Sigmoid colon (tissue), 7 donors: Measurements from ENCODE around the gene SCAP. TPM values are rescaled to one million over a fixed set of nuclear protein-coding genes. Genes with fewer than 3 reads are reported as not detected.

Source experiments
- DNase-seq: peaks from one replicate; pipeline ENCODE4 v3.0.0-alpha.2; 2019
- H3K27ac ChIP-seq, 4 donors: fragments of 200-600 bp; sonication (generic); one replicate each; pipeline ENCODE4 v1.5.1; 2016 to 2019; ENCODE audit warnings: mild to moderate bottlenecking in 1 of 4
- H3K27me3 ChIP-seq, 3 donors: fragments of 200-600 bp; sonication (generic); one replicate each; pipeline ENCODE4 v1.5.1; 2019; ENCODE audit warnings: mild to moderate bottlenecking in 1 of 3
- H3K36me3 ChIP-seq, 4 donors: fragments of 200-600 bp; sonication (generic); one replicate each; pipeline ENCODE4 v1.5.1; 2016 to 2019
- H3K4me1 ChIP-seq, 4 donors: fragments of 200-600 bp; sonication (generic); one replicate each; pipeline ENCODE4 v1.5.1; 2017 to 2019
- H3K4me3 ChIP-seq, 4 donors: fragments of 200-600 bp; sonication (generic); one replicate each; pipeline ENCODE4 v1.5.1; 2017 to 2019; ENCODE audit warnings: mild to moderate bottlenecking in 2 of 4, moderate library complexity in 1 of 4
- H3K9me3 ChIP-seq, 4 donors: fragments of 200-600 bp in 3 of 4; sonication (generic) in 3 of 4; one replicate each; pipeline versions ENCODE4 v1.5.1 to v1.6.1; 2013 to 2019
- EP300 ChIP-seq, 4 donors: sonication (generic); formaldehyde crosslinking; IDR thresholded peaks; one replicate each; pipeline ENCODE4 v1.6.1; 2017; ENCODE audit warnings: antibody characterized with exemption in 4 of 4
- POLR2A ChIP-seq, 2 donors: fragments of 450-650 bp; IDR thresholded peaks; one replicate each; pipeline ENCODE4 v1.6.1; 2016; ENCODE audit warnings: antibody characterized with exemption in 2 of 2, mild to moderate bottlenecking in 2 of 2, moderate library complexity in 2 of 2
- POLR2AphosphoS5 ChIP-seq, 4 donors: sonication (generic); formaldehyde crosslinking; IDR thresholded peaks; one replicate each; pipeline ENCODE4 v1.6.1; 2017; ENCODE audit warnings: antibody characterized with exemption in 4 of 4
- WGBS, 2 donors: extraction: QIAGEN DNeasy Blood & Tissue Kit; methylation state at CpG; one replicate each; pipeline ENCODE4 v1.1.7; 2013; 5-methylcytosine and 5-hydroxymethylcytosine counted together
- intact Hi-C: fragments of 100-400 bp; cut with DNase I; formaldehyde crosslinking; loops from one replicate; pipeline ENCODE4 v1.15.1; 2023
- polyA plus RNA-seq, 3 donors: library from polyadenylated mRNA; stranded (reverse); fragments of 200-250 nt; gene quantifications; one replicate each; pipeline ENCODE4 v1.2.3, GENCODE V29; 2013
- total RNA-seq, 4 donors: library from RNA; depleted of rRNA; stranded (reverse); fragments of >200 nt; gene quantifications; one replicate each; pipeline ENCODE4 v1.1.0, GENCODE V29; 2016
- TF ChIP-seq, protein P1 (sequence below), 4 experiments: fragments of 450-650 bp in 3 of 4; fragments of 200-600 bp in 1 of 4; IDR thresholded peaks; one replicate each; pipeline ENCODE4 v1.5.1; 2016 to 2019; ENCODE audit warnings: antibody characterized with exemption in 4 of 4, mild to moderate bottlenecking in 3 of 4, moderate library complexity in 2 of 4
- donor health status: healthy with polysubstance abuse.
- donor health status: Bipolar disorder and iron deficiency.
- donor health status: healthy.

SCAP gene
- total and polyA plus RNA-seq, 7 donors, result 10.8 to 81.0 (median 52.3) TPM

DNA sequence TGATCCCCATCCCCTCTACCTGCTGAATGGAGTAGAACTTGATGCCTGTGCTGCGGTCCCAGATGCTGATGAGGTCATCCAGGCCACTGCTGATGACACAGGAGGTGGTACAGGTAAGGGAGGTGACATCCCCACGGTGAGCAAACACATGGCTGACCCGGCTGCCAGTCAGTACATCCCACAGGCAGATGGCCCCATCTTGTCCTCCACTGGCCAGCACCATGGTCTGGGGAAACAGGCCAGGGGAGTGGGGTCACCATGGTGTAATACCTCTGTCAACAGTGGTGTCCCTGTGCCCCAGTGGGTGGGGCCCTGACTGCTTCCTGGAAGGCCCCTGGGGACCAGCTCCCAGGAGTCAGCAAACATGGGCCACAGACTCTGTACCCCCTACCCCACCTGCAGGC lies 61.6 kb downstream of the SCAP start:
- TF ChIP-seq EP300 (IDR thresholded peaks at IDR 0.05) (no peak), POLR2A (IDR thresholded peaks at IDR 0.05) (no peak), POLR2AphosphoS5 (IDR thresholded peaks at IDR 0.05) (no peak)
- TF ChIP-seq, protein P1, sequence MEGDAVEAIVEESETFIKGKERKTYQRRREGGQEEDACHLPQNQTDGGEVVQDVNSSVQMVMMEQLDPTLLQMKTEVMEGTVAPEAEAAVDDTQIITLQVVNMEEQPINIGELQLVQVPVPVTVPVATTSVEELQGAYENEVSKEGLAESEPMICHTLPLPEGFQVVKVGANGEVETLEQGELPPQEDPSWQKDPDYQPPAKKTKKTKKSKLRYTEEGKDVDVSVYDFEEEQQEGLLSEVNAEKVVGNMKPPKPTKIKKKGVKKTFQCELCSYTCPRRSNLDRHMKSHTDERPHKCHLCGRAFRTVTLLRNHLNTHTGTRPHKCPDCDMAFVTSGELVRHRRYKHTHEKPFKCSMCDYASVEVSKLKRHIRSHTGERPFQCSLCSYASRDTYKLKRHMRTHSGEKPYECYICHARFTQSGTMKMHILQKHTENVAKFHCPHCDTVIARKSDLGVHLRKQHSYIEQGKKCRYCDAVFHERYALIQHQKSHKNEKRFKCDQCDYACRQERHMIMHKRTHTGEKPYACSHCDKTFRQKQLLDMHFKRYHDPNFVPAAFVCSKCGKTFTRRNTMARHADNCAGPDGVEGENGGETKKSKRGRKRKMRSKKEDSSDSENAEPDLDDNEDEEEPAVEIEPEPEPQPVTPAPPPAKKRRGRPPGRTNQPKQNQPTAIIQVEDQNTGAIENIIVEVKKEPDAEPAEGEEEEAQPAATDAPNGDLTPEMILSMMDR (IDR thresholded peaks at IDR 0.05), result no peak
- Histone ChIP-seq H3K9me3 (no peaks in the 10 kb centered on the region), H3K4me1 (no peaks in the 10 kb centered on the region), H3K27me3 (no peaks in the 10 kb centered on the region), H3K36me3 (peaks cover 18 to 93% (median 65%) of the 10 kb centered on the region in 4 donors), H3K4me3 (no peak overlapping the region), H3K27ac (no peak overlapping the region)
- WGBS, 2 donors, result 79 to 82% methylated on average over 3 of the region's 3 CpGs
- DNase-seq, result peak; percentile 64
- intact Hi-C loops, result loop anchor here (10.0 kb wide), 1 partner anchor 391 kb away; the partner anchor contains the start of gene DHX30

DNA sequence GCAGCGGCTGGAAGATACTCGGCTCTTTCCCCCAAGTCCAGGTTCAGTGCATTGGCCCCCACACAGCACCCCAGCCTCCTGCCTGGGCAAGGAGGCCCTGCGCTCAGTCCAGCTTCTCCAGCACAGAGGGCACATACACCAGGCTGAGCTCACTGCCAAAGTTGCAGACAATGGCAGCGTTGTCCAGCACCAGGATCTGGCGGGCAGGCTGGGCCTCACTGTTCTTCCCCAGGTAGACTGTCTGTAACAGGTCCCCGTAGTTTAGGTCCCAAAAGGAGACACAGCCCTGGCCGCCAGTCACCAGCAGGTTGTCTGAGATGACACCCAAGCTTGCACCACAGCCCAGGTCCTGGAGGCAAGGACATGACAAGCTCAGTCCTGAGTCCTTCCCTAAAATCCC lies 62.0 kb downstream of the SCAP start:
- Histone ChIP-seq H3K36me3 (peaks cover 14 to 93% (median 67%) of the 10 kb centered on the region in 4 donors), H3K4me3 (no peak overlapping the region), H3K27me3 (no peaks in the 10 kb centered on the region), H3K4me1 (no peaks in the 10 kb centered on the region), H3K27ac (no peak overlapping the region), H3K9me3 (no peaks in the 10 kb centered on the region)
- WGBS, 2 donors, result 92 to 93% methylated on average over 7 of the region's 7 CpGs
- DNase-seq, result no peak
- no peak for TF ChIP-seq POLR2AphosphoS5 (IDR thresholded peaks at IDR 0.05)
- TF ChIP-seq, protein P1 (IDR thresholded peaks at IDR 0.05), result no peak
- TF ChIP-seq EP300 (IDR thresholded peaks at IDR 0.05), result no peak
- no peak for TF ChIP-seq POLR2A (IDR thresholded peaks at IDR 0.05)
- intact Hi-C loops, result loop anchor here (10.0 kb wide), 1 partner anchor 391 kb away; the partner anchor contains the start of gene DHX30

GRCh38 chr3:47412842-47413520 lies 62.8 kb downstream of the SCAP start:
- H3K9me3 ChIP-seq, result no peaks in the 10 kb centered on the region
- H3K27me3 ChIP-seq, result no peaks in the 10 kb centered on the region
- WGBS, 2 donors, result 77 to 79% methylated on average over 12 of the region's 12 CpGs

GRCh38 chr3:47412453-47412756 lies 63.3 kb downstream of the SCAP start:
- TF ChIP-seq EP300 (IDR thresholded peaks at IDR 0.05) (no peak), POLR2AphosphoS5 (IDR thresholded peaks at IDR 0.05) (no peak), POLR2A (IDR thresholded peaks at IDR 0.05) (no peak)
- TF ChIP-seq, protein P1 (IDR thresholded peaks at IDR 0.05), result no peak
- 90 to 91% methylated on average over 5 of the region's 5 CpGs for WGBS, 2 donors
- H3K9me3 ChIP-seq, result no peaks in the 10 kb centered on the region
- H3K27ac ChIP-seq, result no peak overlapping the region
- no peaks in the 10 kb centered on the region for H3K4me1 ChIP-seq
- H3K4me3 ChIP-seq, result no peak overlapping the region
- intact Hi-C loops, result loop anchor here (10.0 kb wide), 1 partner anchor 392 kb away; the partner anchor contains the start of gene DHX30
- peaks cover 24 to 96% (median 73%) of the 10 kb centered on the region in 4 donors for H3K36me3 ChIP-seq
- DNase-seq, result no peak
- H3K27me3 ChIP-seq, result no peaks in the 10 kb centered on the region

More at GRCh38 chr3:47412842-47413520, 62.8 kb downstream of the SCAP start:
- peaks cover 20 to 93% (median 70%) of the 10 kb centered on the region in 4 donors for H3K36me3 ChIP-seq
- DNase-seq, result no peak
- intact Hi-C loops, result loop anchor here (10.0 kb wide), 1 partner anchor 392 kb away; the partner anchor contains the start of gene DHX30
- TF ChIP-seq POLR2A (IDR thresholded peaks at IDR 0.05), result no peak
- H3K27ac ChIP-seq, result no peak overlapping the region
- no peaks in the 10 kb centered on the region for H3K4me1 ChIP-seq
- H3K4me3 ChIP-seq, result no peak overlapping the region

GRCh38 chr3:47411696-47412452 lies 63.9 kb downstream of the SCAP start:
- Histone ChIP-seq H3K27me3 (no peaks in the 10 kb centered on the region), H3K4me1 (no peaks in the 10 kb centered on the region), H3K9me3 (no peaks in the 10 kb centered on the region), H3K36me3 (peaks cover 24 to 96% (median 75%) of the 10 kb centered on the region in 4 donors), H3K4me3 (no peak overlapping the region), H3K27ac (no peak overlapping the region)
- intact Hi-C loops, result loop anchor here (10.0 kb wide), 1 partner anchor 393 kb away; the partner anchor contains the start of gene DHX30
- TF ChIP-seq POLR2AphosphoS5 (IDR thresholded peaks at IDR 0.05) (no peak), POLR2A (IDR thresholded peaks at IDR 0.05) (no peak)
- DNase-seq, result peak; percentile 65
- 92% methylated on average over 24 of the region's 24 CpGs for WGBS, 2 donors
